Kasumi-1 (cell line): ENCODE measurements around the gene CLCN6.

ENCODE experiments used
- DNase-seq, 2 experiments: peaks; one replicate each; lab custom pipeline; 2025; lab: John Stamatoyannopoulos, UW

CLCN6 gene

GRCh38 chr1:11805422-11806306, at the start of gene CLCN6, which contains the start of gene MTHFR:
CLCN6 (plus strand) TSS chr1:11806191; CDS start chr1:11806263, 72 bp downstream.
MTHFR (minus strand) TSS chr1:11805964; CDS start chr1:11803116, 2,848 bp downstream.
- peak; percentile 98 for DNase-seq

GRCh38 chr1:11757047-11757446, 48.9 kb upstream of the CLCN6 start:
- no peak for DNase-seq

GRCh38 chr1:11759791-11760190, 46.2 kb upstream of the CLCN6 start:
- no peak for DNase-seq

- no peak for DNase-seq
Observed at GRCh38 chr1:11761285-11761684, 44.7 kb upstream of the CLCN6 start.

GRCh38 chr1:11761988-11762406, 44.0 kb upstream of the CLCN6 start, which contains the start of gene C1orf167:
C1orf167 (plus strand) TSS chr1:11762193; CDS start chr1:11764401, 2,208 bp downstream.
- DNase-seq, result no peak

GRCh38 chr1:11764115-11764514, 41.9 kb upstream of the CLCN6 start:
- DNase-seq, result no peak

GRCh38 chr1:11764519-11764918, 41.5 kb upstream of the CLCN6 start:
- DNase-seq, result no peak

GRCh38 chr1:11765661-11766428, 40.1 kb upstream of the CLCN6 start:
- DNase-seq, result no peak

GRCh38 chr1:11766429-11766776, 39.6 kb upstream of the CLCN6 start:
- DNase-seq, result no peak

- no peak for DNase-seq
Observed at GRCh38 chr1:11767922-11768704, 37.9 kb upstream of the CLCN6 start.

- no peak for DNase-seq
Observed at GRCh38 chr1:11768821-11769220, 37.2 kb upstream of the CLCN6 start.

GRCh38 chr1:11769274-11769673, 36.7 kb upstream of the CLCN6 start:
- DNase-seq, result no peak

- no peak for DNase-seq
Observed at GRCh38 chr1:11770011-11770410, 36.0 kb upstream of the CLCN6 start.

- DNase-seq, result no peak
Observed at GRCh38 chr1:11771481-11772043, 34.4 kb upstream of the CLCN6 start.

- no peak for DNase-seq
Observed at GRCh38 chr1:11772458-11772857, 33.5 kb upstream of the CLCN6 start.

- no peak for DNase-seq
Observed at GRCh38 chr1:11774753-11775152, 31.2 kb upstream of the CLCN6 start.

GRCh38 chr1:11777658-11778322, 28.2 kb upstream of the CLCN6 start:
- no peak for DNase-seq

GRCh38 chr1:11778336-11778735, 27.7 kb upstream of the CLCN6 start:
- no peak for DNase-seq

GRCh38 chr1:11778844-11779623, 27.0 kb upstream of the CLCN6 start:
- DNase-seq, result no peak

GRCh38 chr1:11779715-11780379, 26.1 kb upstream of the CLCN6 start:
- no peak for DNase-seq
